K562 (cell line): Measurements from ENCODE around the gene TFEB. TPM values are rescaled to one million over a fixed set of nuclear protein-coding genes. Genes with fewer than 3 reads are reported as not detected.

ENCODE experiments used
- ATAC-seq: fragments of 200-7000 bp; cut with Tn5 transposase; 3 replicates; pipeline ENCODE4 v1.9.1; 2020; ENCODE audit warnings: moderate library complexity
- BruUV-seq: library from RNA; stranded (reverse); fragments of 400-500 nt; replicated peaks from 2 replicates; lab custom pipeline; 2021; lab: Mats Ljungman, UMichigan
- CTCF ChIA-PET: fragments of 300-600 bp; formaldehyde crosslinking; extraction: SDS; loops from one replicate; lab custom pipeline; 2021; ENCODE audit warnings: low intra/inter-chr PET ratio; lab: Yijun Ruan, JAX
- POLR2A ChIA-PET: fragments of 300-600, 350-650 bp; sonication (Branson Sonifier 250); formaldehyde crosslinking; extraction: SDS; loops from one replicate; lab custom pipeline; 2021; ENCODE audit warnings: antibody characterized with exemption, inconsistent platforms; lab: Yijun Ruan, JAX
- DNase-seq, 4 experiments: peaks; one replicate each; pipeline versions ENCODE4 v3.0.0 to v3.0.0-alpha.2; 2011 to 2018; ENCODE audit warnings: low spot score in 3 of 4, mixed read lengths in 3 of 4; ENCODE audit errors: extremely low read depth in 1 of 4
- FAIRE-seq: peaks from 2 replicates; lab custom pipeline; 2011; peaks lifted over from hg19 to GRCh38; lab: Jason Lieb, UNC
- H2AFZ ChIP-seq: 2 replicates; pipeline ENCODE4 v1.6.0; 2011; ENCODE audit warnings: low read depth, low read length, control low read depth, inconsistent platforms
- H3K27ac ChIP-seq: fragments of 200-600 bp; 3 replicates; pipeline ENCODE4 v1.8.0; 2011; ENCODE audit warnings: low read depth, mild to moderate bottlenecking, control low read depth, inconsistent platforms, low read length, moderate library complexity, mixed read lengths; ENCODE audit errors: extremely low read depth
- H3K27me3 ChIP-seq, 2 experiments: fragments of 300-600 bp in 1 of 2; 2 replicates in 1 of 2; 3 replicates in 1 of 2; pipeline versions ENCODE4 v1.6.0 to v1.8.0; 2011; ENCODE audit warnings: inconsistent platforms in 2 of 2, low read length in 2 of 2, mild to moderate bottlenecking in 1 of 2, mixed read lengths in 1 of 2, moderate library complexity in 1 of 2; ENCODE audit not compliant: control insufficient read depth in 2 of 2, insufficient read depth in 2 of 2
- H3K36me3 ChIP-seq: fragments of 300-600 bp; 3 replicates; pipeline ENCODE4 v1.8.0; 2011; ENCODE audit warnings: mild to moderate bottlenecking, low read length, inconsistent platforms; ENCODE audit not compliant: control insufficient read depth, insufficient read depth
- H3K4me1 ChIP-seq, 2 experiments: fragments of 200-600 bp in 1 of 2; replicated peaks in 1 of 2; 2 replicates in 1 of 2; 3 replicates in 1 of 2; pipeline versions ENCODE4 v1.5.1 to v1.8.0; 2011; ENCODE audit warnings: inconsistent platforms in 2 of 2, low read length in 2 of 2, mild to moderate bottlenecking in 1 of 2, mixed read lengths in 1 of 2, moderate library complexity in 1 of 2; ENCODE audit not compliant: control insufficient read depth in 2 of 2, insufficient read depth in 2 of 2
- H3K4me2 ChIP-seq: 2 replicates; pipeline ENCODE4 v1.6.1; 2011; ENCODE audit warnings: low read length, control low read depth, inconsistent platforms, mixed read lengths; ENCODE audit not compliant: insufficient read depth
- H3K4me3 ChIP-seq: fragments of 200-600 bp; sonication (generic), shearing (Covaris generic); 2 replicates; pipeline ENCODE4 v1.5.1; 2016; ENCODE audit warnings: control low read depth, inconsistent platforms
- H3K79me2 ChIP-seq: fragments of 200-600 bp; 3 replicates; pipeline ENCODE4 v1.8.0; 2011; ENCODE audit warnings: low read length, inconsistent platforms; ENCODE audit not compliant: control insufficient read depth, insufficient read depth
- H3K9ac ChIP-seq, 2 experiments: 2 replicates each; pipeline versions ENCODE4 v1.6.0 to v1.6.1; 2011; ENCODE audit warnings: low read depth in 2 of 2, low read length in 2 of 2, control low read depth in 1 of 2, inconsistent platforms in 1 of 2, mild to moderate bottlenecking in 1 of 2, mixed read lengths in 1 of 2; ENCODE audit not compliant: insufficient read depth in 1 of 2
- H3K9me1 ChIP-seq: one replicate; pipeline ENCODE4 v1.6.0; 2011; ENCODE audit warnings: inconsistent platforms, mild to moderate bottlenecking, low read length, moderate library complexity; ENCODE audit not compliant: control insufficient read depth, insufficient read depth
- H3K9me3 ChIP-seq: replicated peaks from 2 replicates; pipeline ENCODE4 v1.5.1; 2011; ENCODE audit warnings: low read depth, low read length, inconsistent platforms; ENCODE audit not compliant: control insufficient read depth, insufficient read depth
- H4K20me1 ChIP-seq: replicated peaks from 2 replicates; pipeline ENCODE4 v1.6.1; 2011; ENCODE audit warnings: low read length, inconsistent platforms, mixed read lengths; ENCODE audit not compliant: control insufficient read depth, insufficient read depth
- BRD4 ChIP-seq: fragments of 200-600 bp; sonication (generic); IDR thresholded peaks from 2 replicates; pipeline ENCODE4 v1.6.1; 2017; ENCODE audit warnings: inconsistent platforms
- CEBPG ChIP-seq, 3 experiments: fragments of 200-800 bp in 1 of 3; sonication (Bioruptor generic) in 1 of 3; sonication (generic) in 1 of 3; formaldehyde crosslinking in 1 of 3; IDR thresholded peaks in 2 of 3; conservative IDR thresholded peaks in 1 of 3; 2 replicates each; pipeline versions ENCODE4 v1.6.1 to v1.8.0; 2016 to 2022; ENCODE audit warnings: missing compliant biosample characterization in 2 of 3, missing genetic modification characterization in 2 of 3, mild to moderate bottlenecking in 1 of 3, missing genetic modification reagents in 1 of 3
- DMBX1 ChIP-seq: fragments of 250-450 bp; sonication (Bioruptor Pico); IDR thresholded peaks from 2 replicates; pipeline ENCODE4 v1.8.0; 2022; ENCODE audit warnings: inconsistent platforms, mild to moderate bottlenecking, moderate library complexity, borderline replicate concordance
- HSF4 ChIP-seq: fragments of 250-450 bp; sonication (Bioruptor Pico); IDR thresholded peaks from 2 replicates; pipeline ENCODE4 v2.1.2; 2022; ENCODE audit warnings: mild to moderate bottlenecking, moderate library complexity, borderline replicate concordance
- KAT8 ChIP-seq: fragments of 450-650 bp; IDR thresholded peaks from 2 replicates; pipeline ENCODE4 v1.6.1; 2016; ENCODE audit warnings: low read depth, mild to moderate bottlenecking
- MCM2 ChIP-seq: fragments of 450-650 bp; IDR thresholded peaks from 2 replicates; pipeline ENCODE4 v1.6.1; 2017; ENCODE audit warnings: low read depth, mild to moderate bottlenecking
- NCOA6 ChIP-seq: fragments of 450-650 bp; IDR thresholded peaks from 2 replicates; pipeline ENCODE4 v1.6.1; 2017; ENCODE audit warnings: mild to moderate bottlenecking
- POLR3G ChIP-seq: IDR thresholded peaks from 2 replicates; pipeline ENCODE4 v1.6.1; 2011; ENCODE audit not compliant: insufficient read length, insufficient replicate concordance; ENCODE audit errors: extremely low read depth
- POU5F1 ChIP-seq: fragments of 150-350 bp; IDR thresholded peaks from 2 replicates; pipeline ENCODE4 v1.6.1; 2014; ENCODE audit warnings: borderline replicate concordance, low read length, low read depth, mild to moderate bottlenecking; ENCODE audit not compliant: partially characterized antibody
- SMAD2 ChIP-seq: fragments of 150-350 bp; IDR thresholded peaks from 2 replicates; pipeline ENCODE4 v1.6.1; 2014; ENCODE audit warnings: low read depth, mild to moderate bottlenecking, low read length
- TGIF2 ChIP-seq: sonication (generic); formaldehyde crosslinking; IDR thresholded peaks from 2 replicates; pipeline ENCODE4 v1.8.1; 2022; ENCODE audit warnings: mild to moderate bottlenecking, missing genetic modification reagents, moderate library complexity
- ZBTB26 ChIP-seq: fragments of 450-650 bp; formaldehyde crosslinking; IDR thresholded peaks from 2 replicates; pipeline ENCODE4 v1.4.0; 2022; ENCODE audit warnings: missing genetic modification characterization
- ZNF12 ChIP-seq: sonication (generic); formaldehyde crosslinking; IDR thresholded peaks from 2 replicates; pipeline ENCODE4 v1.4.0; 2020; ENCODE audit warnings: mild to moderate bottlenecking, missing genetic modification reagents
- WGBS: fragments of 100-300 bp; shearing (Covaris generic); methylation state at CpG from one replicate; pipeline ENCODE4 v1.1.6; 2016; ENCODE audit warnings: low coverage, mixed read lengths; ENCODE audit not compliant: insufficient coverage; ENCODE audit errors: missing lambda C conversion rate; 5-methylcytosine and 5-hydroxymethylcytosine counted together
- in situ Hi-C: fragments of 300-500 bp; cut with MboI; formaldehyde crosslinking; loops from 4 replicates; pipeline ENCODE4 v1.15.0; 2018; ENCODE audit warnings: inconsistent platforms, mixed read lengths
- intact Hi-C: fragments of 100-400 bp; cut with micrococcal nuclease; formaldehyde crosslinking; loops from 2 replicates; pipeline ENCODE4 v1.14.2; 2022
- polyA plus RNA-seq, 8 experiments: library from polyadenylated mRNA; depleted of rRNA in 4 of 8; stranded (reverse) in 5 of 8; unstranded in 3 of 8; fragments of >200 nt; fragmentation: Nextera tagmentation in 2 of 8; fragmentation: Illumina TruSeq in 1 of 8; extraction: Ambion mirVana in 2 of 8; extraction: Trizol in 1 of 8; gene quantifications; 2 replicates each; pipeline versions ENCODE4 v1.2.1 to v1.2.3, GENCODE V29; 2011 to 2014; ENCODE audit warnings: inconsistent platforms in 1 of 8, missing spikeins in 1 of 8
- total RNA-seq, 7 experiments: library from RNA; depleted of rRNA in 6 of 7; stranded (reverse); fragments of >200 nt in 6 of 7; fragmentation: Illumina TruSeq in 2 of 7; extraction: Trizol in 2 of 7; gene quantifications; 2 replicates each; pipeline versions ENCODE4 v1.2.1 to v1.2.3, GENCODE V29; 2011 to 2021; ENCODE audit warnings: low replicate concordance in 1 of 7
- TF ChIP-seq, protein P1 (sequence below): fragments of 250-450 bp; sonication (Bioruptor Pico); IDR thresholded peaks from 2 replicates; pipeline ENCODE4 v1.4.0; 2020; ENCODE audit warnings: mild to moderate bottlenecking, moderate library complexity, borderline replicate concordance
- TF ChIP-seq, protein P2 (sequence below), 2 experiments: IDR thresholded peaks; 2 replicates each; pipeline ENCODE4 v1.6.1; 2012; ENCODE audit warnings: improper control_type of control experiment in 2 of 2, low read depth in 2 of 2, low read length in 2 of 2, borderline replicate concordance in 1 of 2

The TFEB gene
- total and polyA plus RNA-seq, 9 of the 15 experiments (the other 6 are each of a cell fraction or from before 2014, with no cell fraction given): 0.04 to 4.7 (median 2.0) TPM

GRCh38 chr6:41774841-41775240, 39.4 kb upstream of the TFEB start:
- in situ Hi-C loops: loop anchor here (5.0 kb wide), 1 partner anchor 38 kb away; the partner anchor contains the start of gene TFEB
- no peak overlapping the region for H3K4me2 ChIP-seq

More at GRCh38 chr6:41774841-41775240, 39.4 kb upstream of the TFEB start:
- Histone ChIP-seq H3K27ac (no peak overlapping the region), H3K9me1 (no peaks in the 10 kb centered on the region), H3K79me2 (peaks cover 6% of the 10 kb centered on the region; the same call in 1 of the 3 replicates), H3K27me3 (no peaks in the 10 kb centered on the region), H3K4me1 (peaks cover 0 to 18% of the 10 kb centered on the region in 2 experiments; a peak in 3 of 5 replicates), H3K4me3 (no peak overlapping the region), H3K9ac (no peak overlapping the region), H4K20me1 (no peaks in the 10 kb centered on the region; the same call in 1 of the 2 replicates), H3K36me3 (peaks cover 22% of the 10 kb centered on the region; the same call in 2 of the 3 replicates), H3K9me3 (no peaks in the 10 kb centered on the region), H2AFZ (no peak overlapping the region)
- ChIA-PET CTCF (interaction anchor here (0.6 to 4.3 kb wide), 4 partner anchors 40 to 407 kb away, joined by 3 to 30 read pairs (median 15); partner anchors contain the start of gene TFEB), POLR2A (interaction anchor here (1.4 kb wide), 1 partner anchor 18 kb away, joined by 3 read pairs; no protein-coding TSS in a partner anchor)
- 23% methylated on average over 3 of the region's 3 CpGs for WGBS
- ATAC-seq: no peak
- BruUV-seq: no TSS peak
- DNase-seq: no peak
- intact Hi-C loops: loop anchor here (5.0 kb wide), 2 partner anchors 173 to 408 kb away; no protein-coding TSS in a partner anchor
- no peak for FAIRE-seq
- TF ChIP-seq HSF4 (CRISPR knock-in tag) (no peak), NCOA6 (no peak), ZNF12 (CRISPR knock-in tag) (no peak), KAT8 (no peak), ZBTB26 (CRISPR knock-in tag) (no peak), CEBPG (CRISPR knock-in tag; IDR thresholded peaks at IDR 0.05) (no peak), CEBPG (tag; conservative IDR thresholded peaks at IDR 0.05 in 1 of 2, IDR thresholded peaks at IDR 0.05 in 1 of 2) (no peak), SMAD2 (no peak), TGIF2 (CRISPR knock-in tag) (no peak), MCM2 (no peak), BRD4 (no peak), POLR3G (no peak), DMBX1 (no peak), POU5F1 (no peak)
- TF ChIP-seq, protein P1, sequence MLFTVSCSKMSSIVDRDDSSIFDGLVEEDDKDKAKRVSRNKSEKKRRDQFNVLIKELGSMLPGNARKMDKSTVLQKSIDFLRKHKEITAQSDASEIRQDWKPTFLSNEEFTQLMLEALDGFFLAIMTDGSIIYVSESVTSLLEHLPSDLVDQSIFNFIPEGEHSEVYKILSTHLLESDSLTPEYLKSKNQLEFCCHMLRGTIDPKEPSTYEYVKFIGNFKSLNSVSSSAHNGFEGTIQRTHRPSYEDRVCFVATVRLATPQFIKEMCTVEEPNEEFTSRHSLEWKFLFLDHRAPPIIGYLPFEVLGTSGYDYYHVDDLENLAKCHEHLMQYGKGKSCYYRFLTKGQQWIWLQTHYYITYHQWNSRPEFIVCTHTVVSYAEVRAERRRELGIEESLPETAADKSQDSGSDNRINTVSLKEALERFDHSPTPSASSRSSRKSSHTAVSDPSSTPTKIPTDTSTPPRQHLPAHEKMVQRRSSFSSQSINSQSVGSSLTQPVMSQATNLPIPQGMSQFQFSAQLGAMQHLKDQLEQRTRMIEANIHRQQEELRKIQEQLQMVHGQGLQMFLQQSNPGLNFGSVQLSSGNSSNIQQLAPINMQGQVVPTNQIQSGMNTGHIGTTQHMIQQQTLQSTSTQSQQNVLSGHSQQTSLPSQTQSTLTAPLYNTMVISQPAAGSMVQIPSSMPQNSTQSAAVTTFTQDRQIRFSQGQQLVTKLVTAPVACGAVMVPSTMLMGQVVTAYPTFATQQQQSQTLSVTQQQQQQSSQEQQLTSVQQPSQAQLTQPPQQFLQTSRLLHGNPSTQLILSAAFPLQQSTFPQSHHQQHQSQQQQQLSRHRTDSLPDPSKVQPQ (CRISPR knock-in tag): no peak
- TF ChIP-seq, protein P2, sequence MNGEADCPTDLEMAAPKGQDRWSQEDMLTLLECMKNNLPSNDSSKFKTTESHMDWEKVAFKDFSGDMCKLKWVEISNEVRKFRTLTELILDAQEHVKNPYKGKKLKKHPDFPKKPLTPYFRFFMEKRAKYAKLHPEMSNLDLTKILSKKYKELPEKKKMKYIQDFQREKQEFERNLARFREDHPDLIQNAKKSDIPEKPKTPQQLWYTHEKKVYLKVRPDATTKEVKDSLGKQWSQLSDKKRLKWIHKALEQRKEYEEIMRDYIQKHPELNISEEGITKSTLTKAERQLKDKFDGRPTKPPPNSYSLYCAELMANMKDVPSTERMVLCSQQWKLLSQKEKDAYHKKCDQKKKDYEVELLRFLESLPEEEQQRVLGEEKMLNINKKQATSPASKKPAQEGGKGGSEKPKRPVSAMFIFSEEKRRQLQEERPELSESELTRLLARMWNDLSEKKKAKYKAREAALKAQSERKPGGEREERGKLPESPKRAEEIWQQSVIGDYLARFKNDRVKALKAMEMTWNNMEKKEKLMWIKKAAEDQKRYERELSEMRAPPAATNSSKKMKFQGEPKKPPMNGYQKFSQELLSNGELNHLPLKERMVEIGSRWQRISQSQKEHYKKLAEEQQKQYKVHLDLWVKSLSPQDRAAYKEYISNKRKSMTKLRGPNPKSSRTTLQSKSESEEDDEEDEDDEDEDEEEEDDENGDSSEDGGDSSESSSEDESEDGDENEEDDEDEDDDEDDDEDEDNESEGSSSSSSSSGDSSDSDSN (IDR thresholded peaks at IDR 0.05; ENCODE audit: borderline replicate concordance in 1 of 2, low read depth in 2 of 2, low read length in 2 of 2): no peak
